Neural cell (in vitro differentiated cells): ENCODE measurements around the gene ZRANB3. TPM values are rescaled to one million over a fixed set of nuclear protein-coding genes. Genes with fewer than 3 reads are reported as not detected.

Experiments used
- H2AFZ ChIP-seq: fragments of 200-600, 300-800 bp; sonication (generic), shearing (Covaris generic); 2 replicates; pipeline ENCODE4 v1.6.0; 2014; ENCODE audit warnings: low read depth, mild to moderate bottlenecking, antibody characterized with exemption, low read length, moderate library complexity
- H3F3A ChIP-seq: fragments of 200-600 bp; shearing (Covaris generic); 2 replicates; pipeline ENCODE4 v1.6.1; 2016; ENCODE audit warnings: mild to moderate bottlenecking, moderate library complexity, mixed read lengths, antibody characterized with exemption, low read length; ENCODE audit not compliant: insufficient read depth, poor library complexity, severe bottlenecking
- H3K27ac ChIP-seq: fragments of 200-600, 300-800 bp; sonication (generic), shearing (Covaris generic); 2 replicates; pipeline ENCODE4 v1.5.1; 2014; ENCODE audit warnings: mild to moderate bottlenecking, low read length, moderate library complexity
- H3K27me3 ChIP-seq: fragments of 300-800, 200-600 bp; sonication (generic), shearing (Covaris generic); 2 replicates; pipeline ENCODE4 v1.6.0; 2014; ENCODE audit warnings: mild to moderate bottlenecking, low read depth, low read length, moderate library complexity; ENCODE audit not compliant: insufficient read depth
- H3K36me3 ChIP-seq: fragments of 300-800, 200-600 bp; sonication (generic), shearing (Covaris generic); 2 replicates; pipeline ENCODE4 v1.5.1; 2014; ENCODE audit warnings: mild to moderate bottlenecking, antibody characterized with exemption, low read length, moderate library complexity; ENCODE audit not compliant: insufficient read depth
- H3K4me2 ChIP-seq: fragments of 300-800, 200-600 bp; sonication (generic), shearing (Covaris generic); 2 replicates; pipeline ENCODE4 v1.6.0; 2014; ENCODE audit warnings: mild to moderate bottlenecking, low read length
- H3K4me3 ChIP-seq: fragments of 300-800, 200-600 bp; sonication (generic), shearing (Covaris generic); 2 replicates; pipeline ENCODE4 v1.5.1; 2014; ENCODE audit warnings: mild to moderate bottlenecking, low read length, moderate library complexity
- H3K79me2 ChIP-seq: fragments of 200-600 bp; shearing (Covaris generic); replicated peaks from 2 replicates; pipeline ENCODE4 v1.6.0; 2014; ENCODE audit warnings: mild to moderate bottlenecking, low read length, moderate library complexity; ENCODE audit not compliant: insufficient read depth
- H3K9ac ChIP-seq: fragments of 300-800, 200-600 bp; sonication (generic), shearing (Covaris generic); 2 replicates; pipeline ENCODE4 v1.6.1; 2016; ENCODE audit warnings: mild to moderate bottlenecking, low read length, mixed read lengths
- H3K9me2 ChIP-seq: fragments of 200-600 bp; shearing (Covaris generic); 2 replicates; pipeline ENCODE4 v1.6.1; 2016; ENCODE audit warnings: mild to moderate bottlenecking, low read length, mixed read lengths; ENCODE audit not compliant: insufficient read depth
- H3K9me3 ChIP-seq: fragments of 200-600, 300-800 bp; sonication (generic), shearing (Covaris generic); 2 replicates; pipeline ENCODE4 v1.6.1; 2016; ENCODE audit warnings: mild to moderate bottlenecking, mixed run types, low read length, moderate library complexity, mixed read lengths
- H4K20me1 ChIP-seq: fragments of 200-600 bp; shearing (Covaris generic); 2 replicates; pipeline ENCODE4 v1.6.1; 2016; ENCODE audit warnings: mild to moderate bottlenecking, mixed run types; ENCODE audit not compliant: insufficient read depth
- EP300 ChIP-seq: fragments of 450-650 bp; conservative IDR thresholded peaks from 2 replicates; pipeline ENCODE4 v1.6.1; 2014; ENCODE audit warnings: antibody characterized with exemption, mild to moderate bottlenecking, moderate library complexity; ENCODE audit not compliant: poor library complexity, severe bottlenecking
- EZH2 ChIP-seq: fragments of 200-600, 300-800 bp; shearing (Covaris generic), sonication (generic); IDR thresholded peaks from 2 replicates; pipeline ENCODE4 v1.6.1; 2014; ENCODE audit warnings: antibody characterized with exemption, low read length, borderline replicate concordance, mild to moderate bottlenecking; ENCODE audit not compliant: insufficient read depth, poor library complexity, severe bottlenecking
- MXI1 ChIP-seq: fragments of 450-650 bp; conservative IDR thresholded peaks from 2 replicates; pipeline ENCODE4 v1.6.1; 2014; ENCODE audit warnings: antibody characterized with exemption, mild to moderate bottlenecking; ENCODE audit not compliant: poor library complexity, severe bottlenecking
- POLR2AphosphoS5 ChIP-seq: IDR thresholded peaks from 2 replicates; pipeline ENCODE4 v1.6.1; 2012
- RAD21 ChIP-seq: fragments of 450-650 bp; conservative IDR thresholded peaks from 2 replicates; pipeline ENCODE4 v1.6.1; 2014; ENCODE audit warnings: antibody characterized with exemption, mild to moderate bottlenecking, moderate library complexity
- SMC3 ChIP-seq: fragments of 450-650 bp; conservative IDR thresholded peaks from 2 replicates; pipeline ENCODE4 v1.6.1; 2014; ENCODE audit warnings: antibody characterized with exemption, mild to moderate bottlenecking, moderate library complexity; ENCODE audit not compliant: poor library complexity
- TAF1 ChIP-seq: IDR thresholded peaks from 2 replicates; pipeline ENCODE4 v1.6.1; 2012; ENCODE audit warnings: low read depth
- polyA plus RNA-seq: library from polyadenylated mRNA; depleted of rRNA; stranded (reverse); fragments of >200 nt; gene quantifications from 2 replicates; pipeline ENCODE4 v1.2.3, GENCODE V29; 2014
- TF ChIP-seq, protein P1 (sequence below): IDR thresholded peaks from 2 replicates; pipeline ENCODE4 v1.6.1; 2012; ENCODE audit warnings: borderline replicate concordance
- TF ChIP-seq, protein P2 (sequence below): fragments of 450-650 bp; IDR thresholded peaks from 2 replicates; pipeline ENCODE4 v1.5.1; 2014; ENCODE audit warnings: antibody characterized with exemption, mild to moderate bottlenecking, moderate library complexity; ENCODE audit not compliant: poor library complexity, severe bottlenecking

Gene ZRANB3
- polyA plus RNA-seq, 1 donor from 2014 or later = 3.5 TPM

GRCh38 chr2:135570884-135571283 lies 39.9 kb upstream of the ZRANB3 start:
- Histone ChIP-seq H3K9ac (no peak overlapping the region), H4K20me1 (no peaks in the 10 kb centered on the region), H3K4me2 (no peak overlapping the region), H3K9me3 (no peaks in the 10 kb centered on the region), H3K27me3 (no peaks in the 10 kb centered on the region), H3K27ac (no peak overlapping the region), H3K9me2 (no peaks in the 10 kb centered on the region), H3K36me3 (no peaks in the 10 kb centered on the region), H3K79me2 (no peaks in the 10 kb centered on the region), H3F3A (no peaks in the 10 kb centered on the region), H3K4me3 (no peak overlapping the region), H2AFZ (no peak overlapping the region)
- TF ChIP-seq SMC3 = no peak
- TF ChIP-seq TAF1 = no peak
- TF ChIP-seq MXI1 = no peak
- TF ChIP-seq, protein P1, sequence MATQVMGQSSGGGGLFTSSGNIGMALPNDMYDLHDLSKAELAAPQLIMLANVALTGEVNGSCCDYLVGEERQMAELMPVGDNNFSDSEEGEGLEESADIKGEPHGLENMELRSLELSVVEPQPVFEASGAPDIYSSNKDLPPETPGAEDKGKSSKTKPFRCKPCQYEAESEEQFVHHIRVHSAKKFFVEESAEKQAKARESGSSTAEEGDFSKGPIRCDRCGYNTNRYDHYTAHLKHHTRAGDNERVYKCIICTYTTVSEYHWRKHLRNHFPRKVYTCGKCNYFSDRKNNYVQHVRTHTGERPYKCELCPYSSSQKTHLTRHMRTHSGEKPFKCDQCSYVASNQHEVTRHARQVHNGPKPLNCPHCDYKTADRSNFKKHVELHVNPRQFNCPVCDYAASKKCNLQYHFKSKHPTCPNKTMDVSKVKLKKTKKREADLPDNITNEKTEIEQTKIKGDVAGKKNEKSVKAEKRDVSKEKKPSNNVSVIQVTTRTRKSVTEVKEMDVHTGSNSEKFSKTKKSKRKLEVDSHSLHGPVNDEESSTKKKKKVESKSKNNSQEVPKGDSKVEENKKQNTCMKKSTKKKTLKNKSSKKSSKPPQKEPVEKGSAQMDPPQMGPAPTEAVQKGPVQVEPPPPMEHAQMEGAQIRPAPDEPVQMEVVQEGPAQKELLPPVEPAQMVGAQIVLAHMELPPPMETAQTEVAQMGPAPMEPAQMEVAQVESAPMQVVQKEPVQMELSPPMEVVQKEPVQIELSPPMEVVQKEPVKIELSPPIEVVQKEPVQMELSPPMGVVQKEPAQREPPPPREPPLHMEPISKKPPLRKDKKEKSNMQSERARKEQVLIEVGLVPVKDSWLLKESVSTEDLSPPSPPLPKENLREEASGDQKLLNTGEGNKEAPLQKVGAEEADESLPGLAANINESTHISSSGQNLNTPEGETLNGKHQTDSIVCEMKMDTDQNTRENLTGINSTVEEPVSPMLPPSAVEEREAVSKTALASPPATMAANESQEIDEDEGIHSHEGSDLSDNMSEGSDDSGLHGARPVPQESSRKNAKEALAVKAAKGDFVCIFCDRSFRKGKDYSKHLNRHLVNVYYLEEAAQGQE = no peak
- TF ChIP-seq POLR2AphosphoS5 = no peak
- TF ChIP-seq, protein P2, sequence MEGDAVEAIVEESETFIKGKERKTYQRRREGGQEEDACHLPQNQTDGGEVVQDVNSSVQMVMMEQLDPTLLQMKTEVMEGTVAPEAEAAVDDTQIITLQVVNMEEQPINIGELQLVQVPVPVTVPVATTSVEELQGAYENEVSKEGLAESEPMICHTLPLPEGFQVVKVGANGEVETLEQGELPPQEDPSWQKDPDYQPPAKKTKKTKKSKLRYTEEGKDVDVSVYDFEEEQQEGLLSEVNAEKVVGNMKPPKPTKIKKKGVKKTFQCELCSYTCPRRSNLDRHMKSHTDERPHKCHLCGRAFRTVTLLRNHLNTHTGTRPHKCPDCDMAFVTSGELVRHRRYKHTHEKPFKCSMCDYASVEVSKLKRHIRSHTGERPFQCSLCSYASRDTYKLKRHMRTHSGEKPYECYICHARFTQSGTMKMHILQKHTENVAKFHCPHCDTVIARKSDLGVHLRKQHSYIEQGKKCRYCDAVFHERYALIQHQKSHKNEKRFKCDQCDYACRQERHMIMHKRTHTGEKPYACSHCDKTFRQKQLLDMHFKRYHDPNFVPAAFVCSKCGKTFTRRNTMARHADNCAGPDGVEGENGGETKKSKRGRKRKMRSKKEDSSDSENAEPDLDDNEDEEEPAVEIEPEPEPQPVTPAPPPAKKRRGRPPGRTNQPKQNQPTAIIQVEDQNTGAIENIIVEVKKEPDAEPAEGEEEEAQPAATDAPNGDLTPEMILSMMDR = no peak
- no peak for TF ChIP-seq EP300
- no peak for TF ChIP-seq RAD21
- no peak for TF ChIP-seq EZH2

DNA sequence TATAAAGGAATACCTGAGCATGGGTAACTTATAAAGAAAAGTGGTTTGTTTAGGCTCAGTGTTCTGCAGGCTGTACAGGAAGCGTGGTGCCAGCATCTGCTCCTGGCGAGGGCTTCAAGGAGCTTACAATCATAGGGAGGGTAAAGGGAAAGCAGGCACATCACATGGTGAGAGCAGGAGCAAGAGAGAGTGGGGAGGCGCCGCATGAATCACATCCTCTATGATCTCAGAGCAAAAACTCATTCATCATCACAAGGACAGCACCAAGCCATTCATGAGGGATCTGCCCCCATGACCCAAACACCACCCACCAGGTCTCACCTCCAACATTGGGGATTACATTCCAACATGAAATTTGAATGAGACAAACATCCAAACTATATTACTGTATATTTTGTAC lies 32.8 kb upstream of the ZRANB3 start:
- Histone ChIP-seq H3K9ac (no peak overlapping the region), H4K20me1 (no peaks in the 10 kb centered on the region), H2AFZ (no peak overlapping the region), H3K79me2 (peaks cover 6% of the 10 kb centered on the region), H3K27me3 (no peaks in the 10 kb centered on the region), H3K4me2 (no peak overlapping the region), H3K36me3 (no peaks in the 10 kb centered on the region), H3K27ac (no peak overlapping the region), H3K9me3 (no peaks in the 10 kb centered on the region), H3F3A (no peaks in the 10 kb centered on the region), H3K9me2 (no peaks in the 10 kb centered on the region), H3K4me3 (no peak overlapping the region)
- TF ChIP-seq EP300 (no peak), RAD21 (no peak), MXI1 (no peak), POLR2AphosphoS5 (no peak), TAF1 (no peak), SMC3 (no peak), EZH2 (no peak)
- TF ChIP-seq, protein P1 = no peak
- TF ChIP-seq, protein P2 = no peak
